Measurements from ENCODE around the gene NEMP2. TPM values are rescaled to one million over a fixed set of nuclear protein-coding genes. Genes with fewer than 3 reads are reported as not detected.
A peak's percentile ranks its signal among the peaks of the same experiment; 100 is the strongest.
"Not testable (repeated sequence)": the region's sequence is repeated elsewhere in the genome, so short reads cannot be mapped to it uniquely, and the experiment has no call there.

Gene NEMP2
- total and polyA plus RNA-seq, 2 experiments from 2014 or later, result 3.2 to 9.9 TPM

GRCh38 chr2:190469771-190470170 is 64.8 kb downstream of the NEMP2 start:
- Histone ChIP-seq H3K27ac (peak overlapping the region; percentile 77), H3K4me2 (no peak overlapping the region), H3K79me2 (no peaks in the 10 kb centered on the region)

GRCh38 chr2:190468814-190469569 is 65.5 kb downstream of the NEMP2 start:
- 45% methylated on average over 4 of the region's 4 CpGs for WGBS (ENCODE audit: low lambda C conversion rate, missing lambda C conversion rate)
- Histone ChIP-seq H3K27ac (peak overlapping the region; percentile 77), H3K4me3 (no peak overlapping the region), H2AFZ (no peak overlapping the region), H3K79me2 (no peaks in the 10 kb centered on the region), H3K4me2 (peak overlapping the region; percentile 22), H3K36me3 (replicated peaks; ENCODE audit: insufficient read depth, low read depth) (no peaks in the 10 kb centered on the region), H4K20me1 (ENCODE audit: insufficient read depth, poor library complexity, severe bottlenecking) (no peaks in the 10 kb centered on the region), H3K9me3 (ENCODE audit: low read depth) (no peaks in the 10 kb centered on the region), H3K4me1 (ENCODE audit: insufficient read depth) (peaks cover 37% of the 10 kb centered on the region), H3K9me2 (replicated peaks; ENCODE audit: insufficient read depth) (no peaks in the 10 kb centered on the region), H3K27me3 (no peaks in the 10 kb centered on the region)
- peak; percentile 74 for DNase-seq (ENCODE audit: low spot score)
- TF ChIP-seq EZH2phosphoT487 (IDR thresholded peaks at IDR 0.05; ENCODE audit: low read depth, severe bottlenecking, unreplicated experiment) (no peak), EZH2 (IDR thresholded peaks at IDR 0.05; ENCODE audit: borderline replicate concordance) (no peak), CTCF (IDR thresholded peaks at IDR 0.05; ENCODE audit: poor library complexity) (no peak)

More at GRCh38 chr2:190469771-190470170, 64.8 kb downstream of the NEMP2 start:
- TF ChIP-seq EZH2 (IDR thresholded peaks at IDR 0.05; ENCODE audit: borderline replicate concordance), result no peak
- no peak for TF ChIP-seq EZH2phosphoT487 (IDR thresholded peaks at IDR 0.05; ENCODE audit: low read depth, severe bottlenecking, unreplicated experiment)
- no peak for TF ChIP-seq CTCF (IDR thresholded peaks at IDR 0.05; ENCODE audit: poor library complexity)
- Histone ChIP-seq H3K36me3 (replicated peaks; ENCODE audit: insufficient read depth, low read depth) (no peaks in the 10 kb centered on the region), H3K9me3 (ENCODE audit: low read depth) (no peaks in the 10 kb centered on the region), H3K9me2 (replicated peaks; ENCODE audit: insufficient read depth) (no peaks in the 10 kb centered on the region), H3K27me3 (no peaks in the 10 kb centered on the region), H4K20me1 (ENCODE audit: insufficient read depth, poor library complexity, severe bottlenecking) (no peaks in the 10 kb centered on the region), H2AFZ (no peak overlapping the region), H3K4me1 (ENCODE audit: insufficient read depth) (peaks cover 36% of the 10 kb centered on the region), H3K4me3 (no peak overlapping the region)
- 72% methylated on average over 2 of the region's 2 CpGs for WGBS (ENCODE audit: low lambda C conversion rate, missing lambda C conversion rate)
- DNase-seq (ENCODE audit: low spot score), result peak; percentile 48

GRCh38 chr2:190468354-190468753 is 66.2 kb downstream of the NEMP2 start:
- not testable (repeated sequence) for H3K9me3 ChIP-seq (ENCODE audit: low read depth); H3K4me3 ChIP-seq; H3K36me3 ChIP-seq (replicated peaks; ENCODE audit: insufficient read depth, low read depth); H2AFZ ChIP-seq; H3K9me2 ChIP-seq (replicated peaks; ENCODE audit: insufficient read depth); H4K20me1 ChIP-seq (ENCODE audit: insufficient read depth, poor library complexity, severe bottlenecking); H3K79me2 ChIP-seq; DNase-seq (ENCODE audit: low spot score); H3K27me3 ChIP-seq
- Histone ChIP-seq H3K27ac (peak overlapping the region; percentile 77), H3K4me1 (ENCODE audit: insufficient read depth) (peaks cover 37% of the 10 kb centered on the region), H3K4me2 (peak overlapping the region; percentile 22)
- WGBS (ENCODE audit: low lambda C conversion rate, missing lambda C conversion rate), result 85% methylated on average over 1 of the region's 1 CpG

GRCh38 chr2:190467575-190468083 is 66.9 kb downstream of the NEMP2 start:
- no peak for TF ChIP-seq CTCF (IDR thresholded peaks at IDR 0.05; ENCODE audit: poor library complexity)
- TF ChIP-seq EZH2 (IDR thresholded peaks at IDR 0.05; ENCODE audit: borderline replicate concordance), result no peak
- no peak for TF ChIP-seq EZH2phosphoT487 (IDR thresholded peaks at IDR 0.05; ENCODE audit: low read depth, severe bottlenecking, unreplicated experiment)
- H3K4me2 ChIP-seq, result peak overlapping the region; percentile 22
- H3K27me3 ChIP-seq, result no peaks in the 10 kb centered on the region
- H3K36me3 ChIP-seq (replicated peaks; ENCODE audit: insufficient read depth, low read depth), result no peaks in the 10 kb centered on the region
- no peaks in the 10 kb centered on the region for H3K79me2 ChIP-seq
- H2AFZ ChIP-seq, result no peak overlapping the region
- no peaks in the 10 kb centered on the region for H3K9me3 ChIP-seq (ENCODE audit: low read depth)
- H3K27ac ChIP-seq, result peak overlapping the region; percentile 77
- no peaks in the 10 kb centered on the region for H4K20me1 ChIP-seq (ENCODE audit: insufficient read depth, poor library complexity, severe bottlenecking)
- 75% methylated on average over 5 of the region's 5 CpGs for WGBS (ENCODE audit: low lambda C conversion rate, missing lambda C conversion rate)
- H3K9me2 ChIP-seq (replicated peaks; ENCODE audit: insufficient read depth), result no peaks in the 10 kb centered on the region
- no peak overlapping the region for H3K4me3 ChIP-seq
- H3K4me1 ChIP-seq (ENCODE audit: insufficient read depth), result peaks cover 37% of the 10 kb centered on the region
- no peak for DNase-seq (ENCODE audit: low spot score)
